Prostate gland (tissue), 2 donors: ENCODE data around the gene PGBD5. TPM values are rescaled to one million over a fixed set of nuclear protein-coding genes. Genes with fewer than 3 reads are reported as not detected.

ENCODE experiments used
- DNase-seq: peaks from one replicate; pipeline ENCODE4 v3.0.0-alpha.2; 2019; ENCODE audit warnings: low spot score
- H3K27ac ChIP-seq, 2 donors: fragments of 200-600 bp; sonication (generic); 2 replicates each; pipeline ENCODE4 v1.5.1; 2017 to 2019
- H3K27me3 ChIP-seq: fragments of 200-600 bp; sonication (generic); replicated peaks from 2 replicates; pipeline ENCODE4 v1.5.1; 2019; ENCODE audit not compliant: insufficient read depth
- H3K36me3 ChIP-seq, 2 donors: fragments of 200-600 bp; sonication (generic); 1 replicate in 1 of 2; 2 replicates in 1 of 2; pipeline versions ENCODE4 v1.5.1 to v1.8.1; 2017 to 2019
- H3K4me1 ChIP-seq: fragments of 200-600 bp; sonication (generic); replicated peaks from 2 replicates; pipeline ENCODE4 v1.5.1; 2019
- H3K4me3 ChIP-seq, 2 donors: fragments of 200-600 bp; sonication (generic); 2 replicates each; pipeline ENCODE4 v1.5.1; 2017 to 2019
- H3K9me3 ChIP-seq: fragments of 200-600 bp; sonication (generic); 2 replicates; pipeline ENCODE4 v1.5.1; 2017
- POLR2A ChIP-seq: fragments of 450-650 bp; IDR thresholded peaks from one replicate; pipeline ENCODE4 v1.6.1; 2016; ENCODE audit warnings: antibody characterized with exemption, mild to moderate bottlenecking
- POLR2AphosphoS5 ChIP-seq: sonication (generic); formaldehyde crosslinking; IDR thresholded peaks from one replicate; pipeline ENCODE4 v1.6.1; 2017; ENCODE audit warnings: antibody characterized with exemption
- WGBS: methylation state at CpG from one replicate; pipeline ENCODE4 v1.1.5; 2018; 5-methylcytosine and 5-hydroxymethylcytosine counted together
- intact Hi-C: fragments of 100-400 bp; cut with DNase I; formaldehyde crosslinking; loops from one replicate; pipeline ENCODE4 v1.14.2; 2022
- total RNA-seq, 2 donors: library from RNA; depleted of rRNA; stranded (reverse); fragments of >200 nt; gene quantifications; one replicate each; pipeline ENCODE4 v1.1.0, GENCODE V29; 2016
- TF ChIP-seq, protein P1 (sequence below), 4 experiments: fragments of 200-600 bp in 2 of 4; fragments of 450-650 bp in 2 of 4; sonication (generic) in 2 of 4; IDR thresholded peaks; 1 replicate in 3 of 4; 2 replicates in 1 of 4; pipeline ENCODE4 v1.5.1; 2016 to 2019; ENCODE audit warnings: antibody characterized with exemption in 4 of 4, mild to moderate bottlenecking in 2 of 4, moderate library complexity in 2 of 4

The PGBD5 gene
- total RNA-seq, 2 donors from 2014 or later, result 0.55 to 8.8 TPM

DNA sequence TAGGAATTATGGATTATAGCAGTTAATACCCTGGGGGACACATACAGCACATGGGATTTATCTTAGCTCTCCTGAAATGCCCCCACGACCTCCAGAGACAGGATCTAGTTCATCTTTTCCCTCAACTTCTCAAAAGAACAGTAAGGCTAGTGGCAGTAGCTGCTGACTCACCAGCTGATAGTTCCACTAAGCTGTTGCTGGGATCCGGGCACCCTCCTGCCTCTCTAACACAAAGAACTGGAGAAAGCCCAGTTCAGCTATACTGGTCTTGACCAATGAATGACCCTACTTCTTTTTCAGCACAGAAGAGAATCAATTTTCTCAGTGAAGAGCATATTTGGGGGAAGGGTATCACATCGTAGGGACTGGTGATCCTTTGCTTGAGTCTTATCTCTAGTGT, 84.1 kb downstream of the PGBD5 start:
- H3K9me3 ChIP-seq, result no peaks in the 10 kb centered on the region
- H3K4me1 ChIP-seq, result no peaks in the 10 kb centered on the region
- H3K36me3 ChIP-seq, result no peaks in the 10 kb centered on the region
- H3K27me3 ChIP-seq, result no peaks in the 10 kb centered on the region
- DNase-seq, result no peak
- TF ChIP-seq POLR2AphosphoS5, result no peak
- TF ChIP-seq, protein P1, sequence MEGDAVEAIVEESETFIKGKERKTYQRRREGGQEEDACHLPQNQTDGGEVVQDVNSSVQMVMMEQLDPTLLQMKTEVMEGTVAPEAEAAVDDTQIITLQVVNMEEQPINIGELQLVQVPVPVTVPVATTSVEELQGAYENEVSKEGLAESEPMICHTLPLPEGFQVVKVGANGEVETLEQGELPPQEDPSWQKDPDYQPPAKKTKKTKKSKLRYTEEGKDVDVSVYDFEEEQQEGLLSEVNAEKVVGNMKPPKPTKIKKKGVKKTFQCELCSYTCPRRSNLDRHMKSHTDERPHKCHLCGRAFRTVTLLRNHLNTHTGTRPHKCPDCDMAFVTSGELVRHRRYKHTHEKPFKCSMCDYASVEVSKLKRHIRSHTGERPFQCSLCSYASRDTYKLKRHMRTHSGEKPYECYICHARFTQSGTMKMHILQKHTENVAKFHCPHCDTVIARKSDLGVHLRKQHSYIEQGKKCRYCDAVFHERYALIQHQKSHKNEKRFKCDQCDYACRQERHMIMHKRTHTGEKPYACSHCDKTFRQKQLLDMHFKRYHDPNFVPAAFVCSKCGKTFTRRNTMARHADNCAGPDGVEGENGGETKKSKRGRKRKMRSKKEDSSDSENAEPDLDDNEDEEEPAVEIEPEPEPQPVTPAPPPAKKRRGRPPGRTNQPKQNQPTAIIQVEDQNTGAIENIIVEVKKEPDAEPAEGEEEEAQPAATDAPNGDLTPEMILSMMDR (IDR thresholded peaks at IDR 0.05), result no peak
- no peak for TF ChIP-seq POLR2A
- no peak overlapping the region for H3K4me3 ChIP-seq
- intact Hi-C loops, result no loop called here
- 61% methylated on average over 3 of the region's 3 CpGs for WGBS
- H3K27ac ChIP-seq, result no peak overlapping the region

GRCh38 chr1:230341162-230341546, 85.0 kb downstream of the PGBD5 start:
- 52% methylated on average over 3 of the region's 3 CpGs for WGBS
- no peak overlapping the region for H3K27ac ChIP-seq
- no peak for DNase-seq
- H3K4me3 ChIP-seq, result no peak overlapping the region
- H3K4me1 ChIP-seq, result no peaks in the 10 kb centered on the region
- H3K27me3 ChIP-seq, result no peaks in the 10 kb centered on the region
- no peaks in the 10 kb centered on the region for H3K36me3 ChIP-seq
- intact Hi-C loops, result no loop called here
- no peaks in the 10 kb centered on the region for H3K9me3 ChIP-seq
- no peak for TF ChIP-seq POLR2AphosphoS5
- TF ChIP-seq, protein P1 (IDR thresholded peaks at IDR 0.05), result no peak
- no peak for TF ChIP-seq POLR2A

GRCh38 chr1:230340526-230341161, 85.5 kb downstream of the PGBD5 start:
- DNase-seq, result no peak
- no peaks in the 10 kb centered on the region for H3K4me1 ChIP-seq
- H3K27me3 ChIP-seq, result no peaks in the 10 kb centered on the region
- H3K27ac ChIP-seq, result no peak overlapping the region
- 83% methylated on average over 7 of the region's 7 CpGs for WGBS
- H3K9me3 ChIP-seq, result no peaks in the 10 kb centered on the region
- TF ChIP-seq POLR2A (no peak), POLR2AphosphoS5 (no peak)
- TF ChIP-seq, protein P1 (IDR thresholded peaks at IDR 0.05), result no peak
- no peaks in the 10 kb centered on the region for H3K36me3 ChIP-seq
- H3K4me3 ChIP-seq, result no peak overlapping the region
- intact Hi-C loops, result no loop called here

GRCh38 chr1:230339033-230339432, 87.1 kb downstream of the PGBD5 start:
- WGBS, result 86% methylated on average over 8 of the region's 8 CpGs
- Histone ChIP-seq H3K4me3 (no peak overlapping the region), H3K27me3 (no peaks in the 10 kb centered on the region), H3K4me1 (no peaks in the 10 kb centered on the region), H3K9me3 (no peaks in the 10 kb centered on the region), H3K36me3 (no peaks in the 10 kb centered on the region), H3K27ac (no peak overlapping the region)
- intact Hi-C loops, result no loop called here
- DNase-seq, result no peak
- TF ChIP-seq POLR2AphosphoS5 (no peak), POLR2A (no peak)
- TF ChIP-seq, protein P1 (IDR thresholded peaks at IDR 0.05), result no peak

DNA sequence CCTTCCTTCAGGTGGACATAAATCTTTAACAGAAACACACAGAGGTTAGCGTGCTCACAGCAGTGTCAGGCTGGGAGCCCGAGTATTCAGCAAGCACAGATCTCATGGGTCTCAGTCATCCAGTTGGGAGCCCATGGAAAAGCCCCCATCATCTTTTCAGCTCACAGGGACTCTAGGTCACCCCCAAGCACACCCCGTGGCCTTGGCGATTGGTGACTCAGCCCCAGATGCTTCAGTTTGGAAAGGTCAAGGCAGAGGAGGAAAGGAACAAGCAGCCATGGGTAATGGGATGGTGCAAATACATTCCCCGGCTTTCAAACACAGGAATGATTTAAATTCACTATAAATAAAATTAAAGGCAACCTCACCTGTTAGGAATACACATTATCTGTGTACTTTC, 88.9 kb downstream of the PGBD5 start:
- intact Hi-C loops, result no loop called here
- WGBS, result 89% methylated on average over 5 of the region's 5 CpGs
- H3K4me1 ChIP-seq, result no peaks in the 10 kb centered on the region
- no peaks in the 10 kb centered on the region for H3K9me3 ChIP-seq
- H3K27ac ChIP-seq, result no peak overlapping the region
- no peaks in the 10 kb centered on the region for H3K36me3 ChIP-seq
- DNase-seq, result no peak
- H3K4me3 ChIP-seq, result no peak overlapping the region
- no peaks in the 10 kb centered on the region for H3K27me3 ChIP-seq
- no peak for TF ChIP-seq POLR2AphosphoS5
- no peak for TF ChIP-seq POLR2A
- TF ChIP-seq, protein P1 (IDR thresholded peaks at IDR 0.05), result no peak
